H1 (cell line): ENCODE results near the gene ZSWIM7. TPM values are rescaled to one million over a fixed set of nuclear protein-coding genes. Genes with fewer than 3 reads are reported as not detected.

Experiments
- BCL11A ChIP-seq, 2 experiments: IDR thresholded peaks; one replicate each; pipeline ENCODE4 v1.6.1; 2011; ENCODE audit warnings: low read depth in 2 of 2, low read length in 2 of 2, mild to moderate bottlenecking in 2 of 2
- CTCF ChIP-seq, 3 experiments: IDR thresholded peaks; 1 replicate in 2 of 3; 2 replicates in 1 of 3; pipeline versions ENCODE4 v1.5.1 to v1.6.1; 2011; ENCODE audit warnings: low read length in 3 of 3, mild to moderate bottlenecking in 3 of 3, inconsistent platforms in 2 of 3, low read depth in 1 of 3, moderate library complexity in 1 of 3; ENCODE audit not compliant: insufficient read depth in 1 of 3; ENCODE audit errors: control extremely low read depth in 1 of 3
- FOSL1 ChIP-seq: IDR thresholded peaks from 2 replicates; pipeline ENCODE4 v1.6.1; 2011; ENCODE audit warnings: mild to moderate bottlenecking, low read depth, low read length, moderate library complexity; ENCODE audit not compliant: insufficient read depth
- SIN3A ChIP-seq, 2 experiments: IDR thresholded peaks in 1 of 2; conservative IDR thresholded peaks in 1 of 2; 2 replicates each; pipeline ENCODE4 v1.6.1; 2011 to 2012; ENCODE audit warnings: low read length in 2 of 2, improper control_type of control experiment in 1 of 2, low read depth in 1 of 2, mild to moderate bottlenecking in 1 of 2
- SIX5 ChIP-seq: IDR thresholded peaks from 2 replicates; pipeline ENCODE4 v1.6.1; 2011; ENCODE audit warnings: mild to moderate bottlenecking, low read depth, low read length
- TAF1 ChIP-seq: IDR thresholded peaks from 2 replicates; pipeline ENCODE4 v1.6.1; 2011; ENCODE audit warnings: mild to moderate bottlenecking, low read depth, low read length
- TAF7 ChIP-seq: optimal IDR thresholded peaks from 2 replicates; pipeline ENCODE3; 2011; ENCODE audit warnings: low read depth, mild to moderate bottlenecking, inconsistent platforms, low read length, moderate library complexity, borderline replicate concordance
- TBP ChIP-seq: IDR thresholded peaks from 2 replicates; pipeline ENCODE4 v1.6.1; 2011; ENCODE audit warnings: low read depth, low read length, improper control_type of control experiment
- polyA plus RNA-seq, 7 experiments: library from polyadenylated mRNA; depleted of rRNA in 3 of 7; stranded (reverse) in 5 of 7; unstranded in 2 of 7; fragments of >200 nt in 5 of 7; fragments of 200-250 nt in 2 of 7; gene quantifications; 1 replicate in 5 of 7; 2 replicates in 1 of 7; 4 replicates in 1 of 7; pipeline versions ENCODE4 v1.2.1 to v1.2.3, GENCODE V29; 2011 to 2013; ENCODE audit warnings: missing spikeins in 2 of 7, mixed read lengths in 2 of 7
- total RNA-seq: library from RNA; stranded (reverse); fragmentation: NEBNext Ultra II Directional; extraction: Animal tissue kit (Norgen Biotek cat#: 25700); gene quantifications from 2 replicates; pipeline ENCODE4 v1.2.1, GENCODE V29; 2021
- TF ChIP-seq, protein P1 (sequence below): fragments of 300-600 bp; sonication (generic); IDR thresholded peaks from 2 replicates; pipeline ENCODE4 v1.7.1; 2012; ENCODE audit warnings: low read length, moderate library complexity, mild to moderate bottlenecking, inconsistent platforms; ENCODE audit not compliant: insufficient replicate concordance

Gene ZSWIM7
- total and polyA plus RNA-seq, 2 of the 8 experiments (the other 6 are each of a cell fraction or from before 2014, with no cell fraction given), result 39.3 to 57.7 TPM

DNA sequence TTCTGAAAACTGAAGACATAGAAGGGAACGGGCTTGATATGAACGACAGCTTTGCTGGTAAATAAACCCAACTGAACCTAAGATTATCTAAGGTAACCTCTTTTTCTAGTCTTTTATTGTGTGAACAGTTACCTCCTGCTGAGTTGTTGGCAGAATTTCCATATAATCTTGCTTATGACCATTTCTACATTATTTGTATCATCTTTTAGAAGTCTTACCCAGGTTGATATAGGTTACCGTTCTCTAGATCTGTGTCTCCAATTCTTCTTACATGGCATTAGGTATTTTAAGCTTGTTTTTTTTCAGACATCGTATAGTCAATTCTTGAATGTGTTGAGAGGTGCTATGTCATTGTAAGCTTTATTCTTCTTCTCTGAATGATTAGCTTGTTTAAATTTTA, 24.4 kb upstream of the ZSWIM7 start (continued):
- TF ChIP-seq, protein P1, sequence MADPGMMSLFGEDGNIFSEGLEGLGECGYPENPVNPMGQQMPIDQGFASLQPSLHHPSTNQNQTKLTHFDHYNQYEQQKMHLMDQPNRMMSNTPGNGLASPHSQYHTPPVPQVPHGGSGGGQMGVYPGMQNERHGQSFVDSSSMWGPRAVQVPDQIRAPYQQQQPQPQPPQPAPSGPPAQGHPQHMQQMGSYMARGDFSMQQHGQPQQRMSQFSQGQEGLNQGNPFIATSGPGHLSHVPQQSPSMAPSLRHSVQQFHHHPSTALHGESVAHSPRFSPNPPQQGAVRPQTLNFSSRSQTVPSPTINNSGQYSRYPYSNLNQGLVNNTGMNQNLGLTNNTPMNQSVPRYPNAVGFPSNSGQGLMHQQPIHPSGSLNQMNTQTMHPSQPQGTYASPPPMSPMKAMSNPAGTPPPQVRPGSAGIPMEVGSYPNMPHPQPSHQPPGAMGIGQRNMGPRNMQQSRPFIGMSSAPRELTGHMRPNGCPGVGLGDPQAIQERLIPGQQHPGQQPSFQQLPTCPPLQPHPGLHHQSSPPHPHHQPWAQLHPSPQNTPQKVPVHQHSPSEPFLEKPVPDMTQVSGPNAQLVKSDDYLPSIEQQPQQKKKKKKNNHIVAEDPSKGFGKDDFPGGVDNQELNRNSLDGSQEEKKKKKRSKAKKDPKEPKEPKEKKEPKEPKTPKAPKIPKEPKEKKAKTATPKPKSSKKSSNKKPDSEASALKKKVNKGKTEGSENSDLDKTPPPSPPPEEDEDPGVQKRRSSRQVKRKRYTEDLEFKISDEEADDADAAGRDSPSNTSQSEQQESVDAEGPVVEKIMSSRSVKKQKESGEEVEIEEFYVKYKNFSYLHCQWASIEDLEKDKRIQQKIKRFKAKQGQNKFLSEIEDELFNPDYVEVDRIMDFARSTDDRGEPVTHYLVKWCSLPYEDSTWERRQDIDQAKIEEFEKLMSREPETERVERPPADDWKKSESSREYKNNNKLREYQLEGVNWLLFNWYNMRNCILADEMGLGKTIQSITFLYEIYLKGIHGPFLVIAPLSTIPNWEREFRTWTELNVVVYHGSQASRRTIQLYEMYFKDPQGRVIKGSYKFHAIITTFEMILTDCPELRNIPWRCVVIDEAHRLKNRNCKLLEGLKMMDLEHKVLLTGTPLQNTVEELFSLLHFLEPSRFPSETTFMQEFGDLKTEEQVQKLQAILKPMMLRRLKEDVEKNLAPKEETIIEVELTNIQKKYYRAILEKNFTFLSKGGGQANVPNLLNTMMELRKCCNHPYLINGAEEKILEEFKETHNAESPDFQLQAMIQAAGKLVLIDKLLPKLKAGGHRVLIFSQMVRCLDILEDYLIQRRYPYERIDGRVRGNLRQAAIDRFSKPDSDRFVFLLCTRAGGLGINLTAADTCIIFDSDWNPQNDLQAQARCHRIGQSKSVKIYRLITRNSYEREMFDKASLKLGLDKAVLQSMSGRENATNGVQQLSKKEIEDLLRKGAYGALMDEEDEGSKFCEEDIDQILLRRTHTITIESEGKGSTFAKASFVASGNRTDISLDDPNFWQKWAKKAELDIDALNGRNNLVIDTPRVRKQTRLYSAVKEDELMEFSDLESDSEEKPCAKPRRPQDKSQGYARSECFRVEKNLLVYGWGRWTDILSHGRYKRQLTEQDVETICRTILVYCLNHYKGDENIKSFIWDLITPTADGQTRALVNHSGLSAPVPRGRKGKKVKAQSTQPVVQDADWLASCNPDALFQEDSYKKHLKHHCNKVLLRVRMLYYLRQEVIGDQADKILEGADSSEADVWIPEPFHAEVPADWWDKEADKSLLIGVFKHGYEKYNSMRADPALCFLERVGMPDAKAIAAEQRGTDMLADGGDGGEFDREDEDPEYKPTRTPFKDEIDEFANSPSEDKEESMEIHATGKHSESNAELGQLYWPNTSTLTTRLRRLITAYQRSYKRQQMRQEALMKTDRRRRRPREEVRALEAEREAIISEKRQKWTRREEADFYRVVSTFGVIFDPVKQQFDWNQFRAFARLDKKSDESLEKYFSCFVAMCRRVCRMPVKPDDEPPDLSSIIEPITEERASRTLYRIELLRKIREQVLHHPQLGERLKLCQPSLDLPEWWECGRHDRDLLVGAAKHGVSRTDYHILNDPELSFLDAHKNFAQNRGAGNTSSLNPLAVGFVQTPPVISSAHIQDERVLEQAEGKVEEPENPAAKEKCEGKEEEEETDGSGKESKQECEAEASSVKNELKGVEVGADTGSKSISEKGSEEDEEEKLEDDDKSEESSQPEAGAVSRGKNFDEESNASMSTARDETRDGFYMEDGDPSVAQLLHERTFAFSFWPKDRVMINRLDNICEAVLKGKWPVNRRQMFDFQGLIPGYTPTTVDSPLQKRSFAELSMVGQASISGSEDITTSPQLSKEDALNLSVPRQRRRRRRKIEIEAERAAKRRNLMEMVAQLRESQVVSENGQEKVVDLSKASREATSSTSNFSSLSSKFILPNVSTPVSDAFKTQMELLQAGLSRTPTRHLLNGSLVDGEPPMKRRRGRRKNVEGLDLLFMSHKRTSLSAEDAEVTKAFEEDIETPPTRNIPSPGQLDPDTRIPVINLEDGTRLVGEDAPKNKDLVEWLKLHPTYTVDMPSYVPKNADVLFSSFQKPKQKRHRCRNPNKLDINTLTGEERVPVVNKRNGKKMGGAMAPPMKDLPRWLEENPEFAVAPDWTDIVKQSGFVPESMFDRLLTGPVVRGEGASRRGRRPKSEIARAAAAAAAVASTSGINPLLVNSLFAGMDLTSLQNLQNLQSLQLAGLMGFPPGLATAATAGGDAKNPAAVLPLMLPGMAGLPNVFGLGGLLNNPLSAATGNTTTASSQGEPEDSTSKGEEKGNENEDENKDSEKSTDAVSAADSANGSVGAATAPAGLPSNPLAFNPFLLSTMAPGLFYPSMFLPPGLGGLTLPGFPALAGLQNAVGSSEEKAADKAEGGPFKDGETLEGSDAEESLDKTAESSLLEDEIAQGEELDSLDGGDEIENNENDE, result no peak
- TF ChIP-seq TAF7 (no peak), TBP (no peak), SIN3A (conservative IDR thresholded peaks at IDR 0.05 in 1 of 2, IDR thresholded peaks at IDR 0.05 in 1 of 2; ENCODE audit: low read depth in 1 of 2, low read length in 2 of 2) (no peak), CTCF (IDR thresholded peaks at IDR 0.05; ENCODE audit: control extremely low read depth in 1 of 3, insufficient read depth in 1 of 3, low read depth in 1 of 3, low read length in 3 of 3) (no peak), FOSL1 (no peak), SIX5 (no peak), BCL11A (IDR thresholded peaks at IDR 0.05; ENCODE audit: low read depth in 2 of 2, low read length in 2 of 2) (no peak), TAF1 (no peak)
